ENCODE measurements around the gene PRICKLE2. TPM values are rescaled to one million over a fixed set of nuclear protein-coding genes. Genes with fewer than 3 reads are reported as not detected.

Gene PRICKLE2
- total and polyA plus RNA-seq, 7 donors = 0.34 to 4.9 (median 2.2) TPM

DNA sequence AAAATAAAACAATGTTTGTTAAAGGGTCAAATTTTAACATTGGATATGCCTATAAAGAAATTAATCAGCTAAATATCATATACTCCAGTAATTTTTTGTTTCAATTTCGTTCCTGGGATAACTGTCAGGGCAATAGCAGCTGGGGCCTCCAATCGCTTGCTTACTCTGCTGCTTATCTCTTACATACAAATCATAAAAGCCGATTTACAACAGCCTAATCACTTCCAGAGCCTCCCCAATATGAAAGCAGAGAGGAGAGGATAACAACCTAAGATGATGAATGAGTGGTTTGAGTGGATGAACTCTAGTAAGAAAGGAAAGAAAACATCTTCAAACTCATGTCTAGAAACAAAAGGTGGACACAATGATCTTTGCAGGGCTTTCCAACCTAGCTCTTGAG, 121.3 kb downstream of the PRICKLE2 start:
- Histone ChIP-seq H3K4me1 (no peaks in the 10 kb centered on the region), H3K9me3 (no peaks in the 10 kb centered on the region), H3K27ac (no peak overlapping the region), H3K4me3 (no peak overlapping the region), H3K36me3 (ENCODE audit: insufficient read depth in 1 of 2, low read depth in 1 of 2) (no peaks in the 10 kb centered on the region), H3K27me3 (ENCODE audit: insufficient read depth in 3 of 3, low read length in 2 of 3) (no peaks in the 10 kb centered on the region)
- WGBS, 3 donors = 85 to 92% (median 91%) methylated on average over 3 of the region's 3 CpGs
- no peak for DNase-seq
- TF ChIP-seq, protein P1, sequence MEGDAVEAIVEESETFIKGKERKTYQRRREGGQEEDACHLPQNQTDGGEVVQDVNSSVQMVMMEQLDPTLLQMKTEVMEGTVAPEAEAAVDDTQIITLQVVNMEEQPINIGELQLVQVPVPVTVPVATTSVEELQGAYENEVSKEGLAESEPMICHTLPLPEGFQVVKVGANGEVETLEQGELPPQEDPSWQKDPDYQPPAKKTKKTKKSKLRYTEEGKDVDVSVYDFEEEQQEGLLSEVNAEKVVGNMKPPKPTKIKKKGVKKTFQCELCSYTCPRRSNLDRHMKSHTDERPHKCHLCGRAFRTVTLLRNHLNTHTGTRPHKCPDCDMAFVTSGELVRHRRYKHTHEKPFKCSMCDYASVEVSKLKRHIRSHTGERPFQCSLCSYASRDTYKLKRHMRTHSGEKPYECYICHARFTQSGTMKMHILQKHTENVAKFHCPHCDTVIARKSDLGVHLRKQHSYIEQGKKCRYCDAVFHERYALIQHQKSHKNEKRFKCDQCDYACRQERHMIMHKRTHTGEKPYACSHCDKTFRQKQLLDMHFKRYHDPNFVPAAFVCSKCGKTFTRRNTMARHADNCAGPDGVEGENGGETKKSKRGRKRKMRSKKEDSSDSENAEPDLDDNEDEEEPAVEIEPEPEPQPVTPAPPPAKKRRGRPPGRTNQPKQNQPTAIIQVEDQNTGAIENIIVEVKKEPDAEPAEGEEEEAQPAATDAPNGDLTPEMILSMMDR (IDR thresholded peaks at IDR 0.05) = no peak
- intact Hi-C loops (cut with DNase I) = no loop called here
- no peak for ATAC-seq

DNA sequence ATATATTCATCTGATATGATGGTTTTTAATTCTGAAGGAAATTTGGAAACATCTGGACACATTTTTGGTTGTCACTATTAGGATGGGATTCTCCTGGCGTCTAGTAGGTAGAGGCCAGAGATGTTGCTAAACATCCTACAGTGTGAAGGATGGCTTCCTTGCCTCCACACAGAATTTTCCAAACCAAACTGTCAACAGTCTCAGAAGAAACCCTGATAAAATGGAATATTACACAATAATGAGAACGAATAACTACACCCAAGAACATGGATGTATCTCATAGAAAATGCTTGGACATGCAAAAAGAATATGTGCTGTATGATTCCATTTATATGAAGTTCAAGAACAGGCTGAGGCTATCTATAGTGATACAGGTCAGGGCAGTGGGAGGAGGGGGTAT, 122.1 kb downstream of the PRICKLE2 start:
- Histone ChIP-seq H3K4me3 (no peak overlapping the region), H3K9me3 (no peaks in the 10 kb centered on the region), H3K27me3 (ENCODE audit: insufficient read depth in 3 of 3, low read length in 2 of 3) (no peaks in the 10 kb centered on the region), H3K36me3 (ENCODE audit: insufficient read depth in 1 of 2, low read depth in 1 of 2) (no peaks in the 10 kb centered on the region), H3K4me1 (no peaks in the 10 kb centered on the region), H3K27ac (no peak overlapping the region)
- no peak for DNase-seq
- intact Hi-C loops (cut with DNase I) = no loop called here
- WGBS, 3 donors = 95 to 99% (median 96%) methylated on average over 2 of the region's 2 CpGs
- TF ChIP-seq, protein P1 (IDR thresholded peaks at IDR 0.05) = no peak
- no peak for ATAC-seq

DNA sequence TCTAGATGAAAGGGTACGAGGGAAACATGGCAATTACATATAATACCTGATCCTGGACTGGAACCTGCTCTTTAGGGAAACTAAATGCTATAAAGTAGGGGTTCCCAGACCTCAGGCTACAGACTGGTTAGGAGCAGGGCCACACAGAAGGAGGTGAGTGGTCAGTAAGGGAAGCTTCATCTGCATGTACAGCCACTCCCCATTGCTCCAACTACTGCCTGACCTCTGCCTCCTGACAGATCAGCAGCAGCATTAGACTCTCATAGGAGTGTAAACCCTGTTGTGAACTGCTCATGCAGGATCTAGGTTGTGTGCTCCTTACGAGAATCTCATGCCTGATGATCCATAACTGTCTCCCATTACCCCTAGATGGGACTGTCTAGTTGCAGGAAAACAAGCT, 123.1 kb downstream of the PRICKLE2 start:
- Histone ChIP-seq H3K9me3 (no peaks in the 10 kb centered on the region), H3K4me1 (no peaks in the 10 kb centered on the region), H3K27ac (no peak overlapping the region), H3K36me3 (ENCODE audit: insufficient read depth in 1 of 2, low read depth in 1 of 2) (no peaks in the 10 kb centered on the region), H3K4me3 (no peak overlapping the region), H3K27me3 (ENCODE audit: insufficient read depth in 3 of 3, low read length in 2 of 3) (no peaks in the 10 kb centered on the region)
- WGBS, 3 donors = 94 to 96% (median 96%) methylated on average over 2 of the region's 2 CpGs
- ATAC-seq (no peak), DNase-seq (no peak)
- TF ChIP-seq, protein P1 (IDR thresholded peaks at IDR 0.05) = no peak
- intact Hi-C loops (cut with DNase I) = no loop called here

DNA sequence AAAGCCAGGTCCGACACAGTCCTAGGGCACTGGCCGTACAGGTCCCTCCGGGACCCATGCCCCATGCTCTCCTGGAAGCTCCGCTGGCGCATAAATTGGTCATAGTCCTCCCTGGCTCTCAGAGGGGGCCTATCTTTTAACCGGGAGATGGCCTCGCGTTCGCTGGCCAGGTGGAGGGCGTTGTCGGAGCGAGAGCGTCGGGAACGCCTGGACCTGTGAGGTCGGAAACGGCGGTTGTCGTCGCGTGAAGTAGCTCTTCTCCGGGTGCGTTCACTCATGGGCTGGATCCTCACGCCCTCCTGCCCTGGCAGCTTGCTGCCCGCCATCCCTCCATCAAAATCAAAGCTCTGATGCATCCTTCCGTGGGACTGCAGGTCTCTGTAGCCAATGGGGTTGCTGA, 126.0 kb downstream of the PRICKLE2 start:
- H3K27me3 ChIP-seq (ENCODE audit: insufficient read depth in 3 of 3, low read length in 2 of 3) = no peaks in the 10 kb centered on the region

DNA sequence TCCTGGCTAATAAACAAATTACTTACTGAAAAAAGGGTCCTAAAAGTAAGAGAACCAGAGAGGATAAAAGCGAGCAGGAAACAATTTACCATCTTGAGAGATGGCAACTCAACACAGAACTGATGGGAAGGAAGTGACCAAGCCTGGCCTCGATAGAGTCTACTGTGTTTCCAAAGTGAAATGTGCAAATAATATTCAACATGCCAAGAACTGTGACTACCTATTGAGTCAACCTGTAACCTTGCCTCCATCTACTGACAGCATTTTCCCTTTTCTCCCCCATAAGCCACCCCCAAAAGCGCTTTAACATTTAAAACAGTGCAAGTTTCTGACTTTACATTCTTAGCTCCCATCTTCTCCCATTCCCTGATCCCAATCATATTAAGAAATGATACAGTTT, 126.6 kb downstream of the PRICKLE2 start:
- ATAC-seq (no peak), DNase-seq (no peak)
- H3K9me3 ChIP-seq = no peaks in the 10 kb centered on the region
- intact Hi-C loops (cut with DNase I) = no loop called here
- no peaks in the 10 kb centered on the region for H3K36me3 ChIP-seq (ENCODE audit: insufficient read depth in 1 of 2, low read depth in 1 of 2)
- H3K27me3 ChIP-seq (ENCODE audit: insufficient read depth in 3 of 3, low read length in 2 of 3) = no peaks in the 10 kb centered on the region
- H3K4me3 ChIP-seq = no peak overlapping the region
- TF ChIP-seq, protein P1 (IDR thresholded peaks at IDR 0.05) = no peak
- no peaks in the 10 kb centered on the region for H3K4me1 ChIP-seq
- 80 to 89% (median 87%) methylated on average over 3 of the region's 3 CpGs for WGBS, 3 donors
- no peak overlapping the region for H3K27ac ChIP-seq

More for the DNA sequence above, 126.0 kb downstream of the PRICKLE2 start:
- H3K4me1 ChIP-seq = no peaks in the 10 kb centered on the region
- no peaks in the 10 kb centered on the region for H3K36me3 ChIP-seq (ENCODE audit: insufficient read depth in 1 of 2, low read depth in 1 of 2)
- TF ChIP-seq, protein P1 (IDR thresholded peaks at IDR 0.05) = no peak
- no peaks in the 10 kb centered on the region for H3K9me3 ChIP-seq
- no peak for DNase-seq
- 97% methylated on average over 26 of the region's 26 CpGs for WGBS, 3 donors
- intact Hi-C loops (cut with DNase I) = no loop called here
- no peak overlapping the region for H3K4me3 ChIP-seq
- no peak overlapping the region for H3K27ac ChIP-seq
- ATAC-seq = no peak
